Upper lobe of left lung (tissue), 4 donors: ENCODE results near the gene DIP2C.

Source experiments
- EP300 ChIP-seq, 4 donors: sonication (generic); formaldehyde crosslinking; IDR thresholded peaks; one replicate each; pipeline ENCODE4 v1.5.1; 2017; ENCODE audit warnings: antibody characterized with exemption in 4 of 4, control low read depth in 2 of 4
- POLR2AphosphoS5 ChIP-seq, 2 donors: sonication (generic); formaldehyde crosslinking; IDR thresholded peaks; one replicate each; pipeline ENCODE4 v1.5.1; 2017; ENCODE audit warnings: antibody characterized with exemption in 2 of 2
- TF ChIP-seq, protein P1 (sequence below), 6 experiments: fragments of 450-650 bp in 4 of 6; fragments of 200-600 bp in 2 of 6; sonication (generic) in 2 of 6; IDR thresholded peaks; one replicate each; pipeline ENCODE4 v1.5.1; 2016 to 2019; ENCODE audit warnings: antibody characterized with exemption in 6 of 6

DNA sequence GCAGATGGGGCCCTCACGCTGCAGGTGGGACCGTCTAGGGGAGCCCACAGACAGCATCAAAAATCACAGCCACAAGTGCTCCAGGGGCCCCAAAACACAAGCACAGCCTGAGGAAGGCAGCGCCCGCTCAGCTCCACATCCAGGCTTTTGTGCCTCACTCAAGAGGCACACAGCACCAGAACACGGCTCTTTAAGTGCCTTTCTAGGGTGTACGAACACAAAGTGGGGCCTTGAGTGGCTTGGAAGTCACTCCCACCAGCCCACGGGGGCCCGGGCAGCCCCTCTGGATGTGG lies 65.2 kb downstream of the DIP2C start:
- TF ChIP-seq, protein P1, sequence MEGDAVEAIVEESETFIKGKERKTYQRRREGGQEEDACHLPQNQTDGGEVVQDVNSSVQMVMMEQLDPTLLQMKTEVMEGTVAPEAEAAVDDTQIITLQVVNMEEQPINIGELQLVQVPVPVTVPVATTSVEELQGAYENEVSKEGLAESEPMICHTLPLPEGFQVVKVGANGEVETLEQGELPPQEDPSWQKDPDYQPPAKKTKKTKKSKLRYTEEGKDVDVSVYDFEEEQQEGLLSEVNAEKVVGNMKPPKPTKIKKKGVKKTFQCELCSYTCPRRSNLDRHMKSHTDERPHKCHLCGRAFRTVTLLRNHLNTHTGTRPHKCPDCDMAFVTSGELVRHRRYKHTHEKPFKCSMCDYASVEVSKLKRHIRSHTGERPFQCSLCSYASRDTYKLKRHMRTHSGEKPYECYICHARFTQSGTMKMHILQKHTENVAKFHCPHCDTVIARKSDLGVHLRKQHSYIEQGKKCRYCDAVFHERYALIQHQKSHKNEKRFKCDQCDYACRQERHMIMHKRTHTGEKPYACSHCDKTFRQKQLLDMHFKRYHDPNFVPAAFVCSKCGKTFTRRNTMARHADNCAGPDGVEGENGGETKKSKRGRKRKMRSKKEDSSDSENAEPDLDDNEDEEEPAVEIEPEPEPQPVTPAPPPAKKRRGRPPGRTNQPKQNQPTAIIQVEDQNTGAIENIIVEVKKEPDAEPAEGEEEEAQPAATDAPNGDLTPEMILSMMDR (IDR thresholded peaks at IDR 0.05): no peak
- TF ChIP-seq EP300 (IDR thresholded peaks at IDR 0.05) (no peak), POLR2AphosphoS5 (IDR thresholded peaks at IDR 0.05) (no peak)
